ENCODE data around the gene SSB.

DNA sequence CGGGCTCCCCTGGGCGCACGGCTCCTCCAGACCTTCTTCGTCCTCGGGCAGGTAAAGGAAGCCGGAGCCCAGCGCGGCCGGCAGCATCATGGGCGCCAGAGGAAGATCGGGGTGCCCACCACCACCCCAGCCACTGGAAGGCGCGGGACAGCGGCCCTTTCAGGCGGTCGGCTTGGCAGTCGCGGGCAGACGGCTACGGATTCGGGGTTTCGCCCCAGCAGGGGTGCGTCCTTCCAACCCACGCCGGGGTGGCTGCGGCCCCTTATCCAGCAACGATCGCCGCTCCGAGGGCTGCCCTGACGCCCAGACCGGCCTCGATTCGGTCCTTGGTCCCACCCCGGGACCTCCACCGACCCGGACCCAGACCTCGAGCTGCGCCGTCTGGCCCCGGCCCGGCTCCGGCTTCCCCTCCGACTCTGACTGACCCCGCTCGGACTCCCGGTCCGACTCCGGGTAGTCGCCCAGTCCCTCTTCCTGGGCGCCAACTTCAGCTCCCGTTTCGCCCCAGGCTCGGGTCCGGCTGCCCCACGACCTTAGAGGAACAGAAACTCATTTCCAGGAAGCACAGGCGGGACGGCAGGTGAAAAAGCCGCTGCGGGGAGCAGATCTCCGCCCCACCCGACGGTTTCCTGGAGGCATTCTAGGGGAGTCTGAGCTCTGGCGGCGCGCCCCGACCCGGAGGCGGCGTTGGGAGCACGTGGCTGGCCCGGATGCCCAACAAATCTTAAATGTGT, 30.2 kb upstream of the SSB start:
- TF ChIP-seq, protein P1, sequence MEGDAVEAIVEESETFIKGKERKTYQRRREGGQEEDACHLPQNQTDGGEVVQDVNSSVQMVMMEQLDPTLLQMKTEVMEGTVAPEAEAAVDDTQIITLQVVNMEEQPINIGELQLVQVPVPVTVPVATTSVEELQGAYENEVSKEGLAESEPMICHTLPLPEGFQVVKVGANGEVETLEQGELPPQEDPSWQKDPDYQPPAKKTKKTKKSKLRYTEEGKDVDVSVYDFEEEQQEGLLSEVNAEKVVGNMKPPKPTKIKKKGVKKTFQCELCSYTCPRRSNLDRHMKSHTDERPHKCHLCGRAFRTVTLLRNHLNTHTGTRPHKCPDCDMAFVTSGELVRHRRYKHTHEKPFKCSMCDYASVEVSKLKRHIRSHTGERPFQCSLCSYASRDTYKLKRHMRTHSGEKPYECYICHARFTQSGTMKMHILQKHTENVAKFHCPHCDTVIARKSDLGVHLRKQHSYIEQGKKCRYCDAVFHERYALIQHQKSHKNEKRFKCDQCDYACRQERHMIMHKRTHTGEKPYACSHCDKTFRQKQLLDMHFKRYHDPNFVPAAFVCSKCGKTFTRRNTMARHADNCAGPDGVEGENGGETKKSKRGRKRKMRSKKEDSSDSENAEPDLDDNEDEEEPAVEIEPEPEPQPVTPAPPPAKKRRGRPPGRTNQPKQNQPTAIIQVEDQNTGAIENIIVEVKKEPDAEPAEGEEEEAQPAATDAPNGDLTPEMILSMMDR (IDR thresholded peaks at IDR 0.05) = no peak
- TF ChIP-seq POLR2A (IDR thresholded peaks at IDR 0.05; ENCODE audit: low read length) = no peak

Data from A549 (cell line).